K562 (cell line): ENCODE measurements around the gene TTBK1. TPM values are rescaled to one million over a fixed set of nuclear protein-coding genes. Genes with fewer than 3 reads are reported as not detected.
A peak's percentile ranks its signal among the peaks of the same experiment; 100 is the strongest.

Experiments
- ARHGAP35 ChIP-seq: fragments of 450-650 bp; IDR thresholded peaks from 2 replicates; pipeline ENCODE4 v1.6.1; 2018; ENCODE audit not compliant: partially characterized antibody
- ARID1B ChIP-seq: fragments of 450-650 bp; IDR thresholded peaks from 2 replicates; pipeline ENCODE4 v1.6.1; 2016; ENCODE audit warnings: antibody characterized with exemption, mild to moderate bottlenecking, inconsistent platforms
- CBFA2T3 ChIP-seq: fragments of 450-650 bp; IDR thresholded peaks from 2 replicates; pipeline ENCODE4 v1.6.1; 2017
- CTCF ChIP-seq, 3 experiments: IDR thresholded peaks in 2 of 3; conservative IDR thresholded peaks in 1 of 3; 2 replicates each; pipeline ENCODE4 v1.5.1; 2011 to 2012; ENCODE audit warnings: low read length in 3 of 3, mild to moderate bottlenecking in 3 of 3, control low read depth in 2 of 3, improper control_type of control experiment in 1 of 3, inconsistent platforms in 1 of 3, low read depth in 1 of 3, mixed read lengths in 1 of 3, moderate library complexity in 1 of 3; ENCODE audit not compliant: insufficient read depth in 2 of 3
- ETV1 ChIP-seq: fragments of 450-650 bp; conservative IDR thresholded peaks from 2 replicates; pipeline ENCODE4 v1.6.1; 2016; ENCODE audit warnings: missing genetic modification characterization, control low read depth, low read depth, missing compliant biosample characterization
- FOXA3 ChIP-seq, 2 experiments: fragments of 450-650 bp in 1 of 2; sonication (generic) in 1 of 2; formaldehyde crosslinking; IDR thresholded peaks in 1 of 2; conservative IDR thresholded peaks in 1 of 2; 2 replicates each; pipeline versions ENCODE4 v1.4.0 to v1.8.0; 2020 to 2022; ENCODE audit warnings: mild to moderate bottlenecking in 2 of 2, missing genetic modification reagents in 1 of 2
- FOXP4 ChIP-seq: sonication (generic); formaldehyde crosslinking; IDR thresholded peaks from 2 replicates; pipeline ENCODE4 v1.8.0; 2022; ENCODE audit warnings: mild to moderate bottlenecking, missing genetic modification reagents, borderline replicate concordance
- GTF2A2 ChIP-seq: IDR thresholded peaks from 2 replicates; pipeline ENCODE4 v1.6.1; 2016; ENCODE audit warnings: mild to moderate bottlenecking, missing genetic modification characterization, missing compliant biosample characterization
- HDAC8 ChIP-seq: fragments of 450-650 bp; IDR thresholded peaks from 2 replicates; pipeline ENCODE4 v1.6.1; 2016; ENCODE audit warnings: mild to moderate bottlenecking, missing genetic modification characterization, moderate library complexity, missing compliant biosample characterization
- KAT2B ChIP-seq: IDR thresholded peaks from one replicate; pipeline ENCODE4 v1.6.1; 2012; ENCODE audit warnings: low read depth, mild to moderate bottlenecking, control low read depth, inconsistent platforms, low read length, moderate library complexity
- KLF16 ChIP-seq: IDR thresholded peaks from 2 replicates; pipeline ENCODE4 v1.6.1; 2016; ENCODE audit warnings: antibody characterized with exemption
- LARP7 ChIP-seq: fragments of 450-650 bp; IDR thresholded peaks from 2 replicates; pipeline ENCODE4 v1.6.1; 2016
- MYNN ChIP-seq, 2 experiments: sonication (generic); formaldehyde crosslinking in 1 of 2; IDR thresholded peaks; 2 replicates each; pipeline versions ENCODE4 v1.5.0 to v1.6.1; 2016 to 2020; ENCODE audit warnings: antibody characterized with exemption in 1 of 2, missing genetic modification reagents in 1 of 2
- NFRKB ChIP-seq: fragments of 450-650 bp; IDR thresholded peaks from 2 replicates; pipeline ENCODE4 v1.6.1; 2016; ENCODE audit warnings: low read depth
- PHB2 ChIP-seq: fragments of 450-650 bp; IDR thresholded peaks from 2 replicates; pipeline ENCODE4 v1.6.1; 2017; ENCODE audit warnings: low read depth
- TAL1 ChIP-seq: fragments of 450-650 bp; IDR thresholded peaks from 2 replicates; pipeline ENCODE4 v1.6.1; 2016; ENCODE audit warnings: mild to moderate bottlenecking
- TCF3 ChIP-seq: sonication (generic); formaldehyde crosslinking; IDR thresholded peaks from 2 replicates; pipeline ENCODE4 v1.4.0; 2020; ENCODE audit warnings: mild to moderate bottlenecking, missing genetic modification reagents
- TEAD4 ChIP-seq, 2 experiments: sonication (generic) in 1 of 2; formaldehyde crosslinking in 1 of 2; IDR thresholded peaks; 2 replicates each; pipeline versions ENCODE4 v1.6.1 to v1.8.0; 2012 to 2022; ENCODE audit warnings: borderline replicate concordance in 1 of 2, inconsistent platforms in 1 of 2, low read length in 1 of 2, mild to moderate bottlenecking in 1 of 2, missing genetic modification reagents in 1 of 2
- USF1 ChIP-seq: sonication (generic); formaldehyde crosslinking; IDR thresholded peaks from 2 replicates; pipeline ENCODE4 v1.9.0; 2022; ENCODE audit warnings: mild to moderate bottlenecking, missing genetic modification reagents
- XRCC5 ChIP-seq: fragments of 200-400 bp; formaldehyde crosslinking; IDR thresholded peaks from 2 replicates; pipeline ENCODE4 v1.6.1; 2017; ENCODE audit warnings: low read depth, mild to moderate bottlenecking, low read length
- ZBTB26 ChIP-seq: fragments of 450-650 bp; formaldehyde crosslinking; IDR thresholded peaks from 2 replicates; pipeline ENCODE4 v1.4.0; 2022; ENCODE audit warnings: missing genetic modification characterization
- ZNF165 ChIP-seq: fragments of 250-450 bp; sonication (Bioruptor Pico); IDR thresholded peaks from 2 replicates; pipeline ENCODE4 v1.4.0; 2020; ENCODE audit warnings: borderline replicate concordance
- ZNF586 ChIP-seq: fragments of 450-650 bp; formaldehyde crosslinking; conservative IDR thresholded peaks from 2 replicates; pipeline ENCODE4 v1.4.0; 2020; ENCODE audit warnings: mild to moderate bottlenecking, moderate library complexity
- ZZZ3 ChIP-seq: fragments of 450-650 bp; IDR thresholded peaks from 2 replicates; pipeline ENCODE4 v1.6.1; 2016; ENCODE audit warnings: antibody characterized with exemption, mild to moderate bottlenecking, moderate library complexity
- polyA plus RNA-seq, 8 experiments: library from polyadenylated mRNA; depleted of rRNA in 4 of 8; stranded (reverse) in 5 of 8; unstranded in 3 of 8; fragments of >200 nt; fragmentation: Nextera tagmentation in 2 of 8; fragmentation: Illumina TruSeq in 1 of 8; extraction: Ambion mirVana in 2 of 8; extraction: Trizol in 1 of 8; gene quantifications; 2 replicates each; pipeline versions ENCODE4 v1.2.1 to v1.2.3, GENCODE V29; 2011 to 2014; ENCODE audit warnings: inconsistent platforms in 1 of 8, missing spikeins in 1 of 8
- total RNA-seq, 7 experiments: library from RNA; depleted of rRNA in 6 of 7; stranded (reverse); fragments of >200 nt in 6 of 7; fragmentation: Illumina TruSeq in 2 of 7; extraction: Trizol in 2 of 7; gene quantifications; 2 replicates each; pipeline versions ENCODE4 v1.2.1 to v1.2.3, GENCODE V29; 2011 to 2021; ENCODE audit warnings: low replicate concordance in 1 of 7

Gene TTBK1
- total and polyA plus RNA-seq, 9 of the 15 experiments (the other 6 are each of a cell fraction or from before 2014, with no cell fraction given), result not detected

- TF ChIP-seq KLF16 (0 out of 2 replicates have a peak, but pooled peaks have one; percentile 43), USF1 (peak; percentile 43), ZNF586 (CRISPR knock-in tag) (no peak), ZNF165 (CRISPR knock-in tag) (no peak), GTF2A2 (tag) (no peak), ZBTB26 (CRISPR knock-in tag) (no peak), XRCC5 (no peak), KAT2B (no peak), HDAC8 (no peak), NFRKB (no peak), ZZZ3 (no peak), ARID1B (peak; percentile 69), TEAD4 (IDR thresholded peaks at IDR 0.05; ENCODE audit: low read length) (peak; percentile 84), TEAD4 (CRISPR knock-in tag; IDR thresholded peaks at IDR 0.05; ENCODE audit: borderline replicate concordance) (no peak), PHB2 (peak; percentile 44; the same call in 1 of the 2 replicates), MYNN (IDR thresholded peaks at IDR 0.05) (0 out of 2 replicates have a peak, but pooled peaks have one; percentile 9), MYNN (CRISPR knock-in tag; IDR thresholded peaks at IDR 0.05) (no peak), TCF3 (CRISPR knock-in tag) (peak; percentile 83), LARP7 (no peak), TAL1 (peak; percentile 60), CTCF (IDR thresholded peaks at IDR 0.05 in 2 of 3, conservative IDR thresholded peaks at IDR 0.05 in 1 of 3; ENCODE audit: insufficient read depth in 2 of 3, low read depth in 1 of 3, low read length in 3 of 3) (no peak), CBFA2T3 (peak; percentile 89), FOXA3 (CRISPR knock-in tag; conservative IDR thresholded peaks at IDR 0.05 in 1 of 2, IDR thresholded peaks at IDR 0.05 in 1 of 2) (peak in 1 of 2 experiments; percentile 35; a peak in 1 of 4 replicates), FOXP4 (CRISPR knock-in tag) (no peak), ARHGAP35 (no peak), ETV1 (tag) (no peak)
Observed at GRCh38 chr6:43226192-43226851, 17.0 kb upstream of the TTBK1 start (continued).
